ENCODE results near the gene FBLIM1. TPM values are rescaled to one million over a fixed set of nuclear protein-coding genes. Genes with fewer than 3 reads are reported as not detected.

FBLIM1 gene
- total and polyA plus RNA-seq, 9 donors: 17.3 to 41.4 (median 27.2) TPM

DNA sequence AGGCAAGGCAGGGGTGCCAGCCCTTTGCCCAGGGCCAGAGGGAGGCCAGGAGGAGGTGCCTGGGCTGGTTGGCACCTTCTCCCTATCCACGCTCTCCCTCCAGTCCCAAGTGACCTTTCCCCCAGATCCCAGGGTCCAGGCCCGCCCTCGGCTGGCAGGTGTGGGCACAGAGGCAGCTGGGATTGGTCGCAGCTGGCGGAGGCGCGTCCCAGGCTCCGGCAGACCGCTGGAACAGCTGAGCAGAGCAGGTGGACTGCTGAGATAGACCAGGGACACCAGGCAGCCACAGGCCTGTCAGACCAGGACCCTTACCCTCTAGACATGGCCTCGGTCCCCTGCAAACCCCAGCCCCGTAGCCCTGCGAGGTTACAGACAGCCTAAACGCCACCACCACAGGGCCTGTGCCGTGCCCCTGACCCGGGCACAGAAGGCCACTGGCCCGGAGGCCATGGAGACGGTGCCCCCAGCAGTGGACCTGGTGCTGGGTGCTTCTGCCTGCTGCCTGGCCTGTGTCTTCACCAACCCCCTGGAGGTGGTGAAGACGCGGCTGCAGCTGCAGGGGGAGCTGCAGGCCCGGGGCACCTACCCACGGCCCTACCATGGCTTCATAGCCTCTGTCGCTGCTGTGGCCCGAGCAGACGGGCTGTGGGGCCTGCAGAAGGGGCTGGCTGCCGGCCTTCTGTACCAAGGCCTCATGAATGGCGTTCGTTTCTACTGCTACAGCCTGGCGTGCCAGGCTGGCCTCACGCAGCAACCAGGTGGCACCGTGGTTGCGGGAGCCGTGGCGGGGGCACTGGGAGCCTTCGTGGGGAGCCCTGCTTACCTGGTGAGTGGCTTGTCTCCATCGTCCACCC lies 22.3 kb upstream of the FBLIM1 start, which contains the start of gene SLC25A34:
TSS of gene SLC25A34 (plus strand) at position 221 of the 854 bp plus-strand sequence. CDS start at position 449, 228 bp downstream.
- Histone ChIP-seq H3K4me1 (ENCODE audit: control insufficient read depth, insufficient read depth, low read length) (peaks cover 56% of the 10 kb centered on the region), H3K9me3 (replicated peaks; ENCODE audit: control insufficient read depth, low read depth, low read length) (no peaks in the 10 kb centered on the region), H3K27me3 (ENCODE audit: control insufficient read depth, insufficient read depth, low read length) (no peaks in the 10 kb centered on the region), H3K36me3 (ENCODE audit: control insufficient read depth, insufficient read depth, low read length) (peaks cover 43% of the 10 kb centered on the region), H3K27ac (ENCODE audit: low read length) (peak within 1 kb of the TSS; percentile 78), H3K4me3 (ENCODE audit: low read length) (no peak within 1 kb of the TSS)
- 68% methylated on average over 32 of the region's 35 CpGs for WGBS (ENCODE audit: insufficient coverage)
- DNase-seq: peak; percentile 88

DNA sequence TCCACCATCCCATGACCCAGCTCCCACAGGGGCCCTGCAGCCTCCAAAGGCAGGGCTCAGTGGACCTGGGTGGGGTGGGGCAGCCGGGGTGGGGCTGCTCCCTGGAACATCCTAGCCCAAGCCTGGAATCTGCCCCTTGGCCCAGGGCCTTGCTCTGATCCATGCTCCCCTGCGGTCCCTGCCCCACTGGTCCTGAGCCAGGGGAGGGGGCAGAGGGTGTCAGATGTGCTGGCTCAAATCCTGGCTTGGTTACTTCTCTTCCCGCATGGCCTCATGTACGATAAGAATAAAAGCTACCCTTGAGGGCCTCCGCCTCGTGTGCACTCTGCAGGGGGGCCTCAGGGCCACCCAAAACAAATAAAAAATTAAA lies 21.7 kb upstream of the FBLIM1 start:
- Histone ChIP-seq H3K4me3 (ENCODE audit: low read length) (no peak overlapping the region), H3K36me3 (ENCODE audit: control insufficient read depth, insufficient read depth, low read length) (peaks cover 37% of the 10 kb centered on the region), H3K27me3 (ENCODE audit: control insufficient read depth, insufficient read depth, low read length) (no peaks in the 10 kb centered on the region), H3K27ac (ENCODE audit: low read length) (peak overlapping the region; percentile 77), H3K9me3 (replicated peaks; ENCODE audit: control insufficient read depth, low read depth, low read length) (no peaks in the 10 kb centered on the region), H3K4me1 (ENCODE audit: control insufficient read depth, insufficient read depth, low read length) (peaks cover 61% of the 10 kb centered on the region)
- WGBS (ENCODE audit: insufficient coverage): 13% methylated on average over 1 of the region's 6 CpGs
- no peak for DNase-seq

DNA sequence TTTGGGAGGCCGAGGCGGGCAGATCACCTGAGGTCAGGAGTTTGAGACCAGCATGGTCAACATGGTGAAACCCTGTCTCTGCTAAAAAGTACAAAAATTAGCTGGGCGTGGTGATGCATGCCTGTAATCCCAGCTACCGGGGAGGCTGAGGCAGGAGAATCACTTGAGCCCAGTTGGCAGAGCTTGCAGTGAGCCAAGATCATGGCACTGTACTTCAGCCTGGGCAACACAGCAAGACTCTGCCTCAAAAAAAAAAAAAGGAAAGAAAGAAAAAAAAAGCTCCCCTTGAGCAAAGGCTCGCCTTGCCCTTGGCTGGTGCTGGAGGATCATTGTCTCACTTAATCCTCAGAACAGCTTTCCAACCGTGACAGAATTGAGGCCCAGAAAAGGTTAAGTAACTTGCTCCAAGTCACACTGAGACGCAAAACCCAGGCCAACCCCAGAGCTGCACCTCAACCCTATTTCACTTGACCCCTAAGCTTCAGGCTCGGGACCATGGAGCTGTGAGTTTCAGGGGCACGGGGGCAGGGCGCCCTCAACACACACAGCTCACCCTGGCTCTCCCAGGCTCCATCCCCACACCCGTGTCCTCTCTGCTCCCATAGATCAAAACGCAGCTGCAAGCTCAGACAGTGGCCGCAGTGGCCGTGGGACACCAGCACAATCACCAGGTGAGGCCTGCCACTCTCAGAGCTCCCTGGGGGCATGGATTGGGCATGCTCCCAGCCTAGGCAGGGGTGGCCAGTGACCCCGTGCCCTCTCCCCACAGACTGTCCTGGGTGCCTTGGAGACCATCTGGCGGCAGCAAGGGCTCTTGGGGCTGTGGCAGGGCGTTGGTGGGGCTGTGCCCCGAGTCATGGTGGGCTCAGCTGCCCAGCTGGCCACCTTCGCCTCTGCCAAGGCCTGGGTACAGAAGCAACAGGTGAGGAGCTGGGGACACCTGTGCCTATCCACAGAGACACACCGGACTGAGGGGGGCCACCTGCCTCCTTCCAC lies 21.0 kb upstream of the FBLIM1 start:
- Histone ChIP-seq H3K9me3 (replicated peaks; ENCODE audit: control insufficient read depth, low read depth, low read length) (no peaks in the 10 kb centered on the region), H3K27me3 (ENCODE audit: control insufficient read depth, insufficient read depth, low read length) (no peaks in the 10 kb centered on the region), H3K4me3 (ENCODE audit: low read length) (no peak overlapping the region), H3K36me3 (ENCODE audit: control insufficient read depth, insufficient read depth, low read length) (peaks cover 30% of the 10 kb centered on the region), H3K4me1 (ENCODE audit: control insufficient read depth, insufficient read depth, low read length) (peaks cover 61% of the 10 kb centered on the region), H3K27ac (ENCODE audit: low read length) (no peak overlapping the region)
- DNase-seq: no peak
- WGBS (ENCODE audit: insufficient coverage): 63% methylated on average over 17 of the region's 20 CpGs

DNA sequence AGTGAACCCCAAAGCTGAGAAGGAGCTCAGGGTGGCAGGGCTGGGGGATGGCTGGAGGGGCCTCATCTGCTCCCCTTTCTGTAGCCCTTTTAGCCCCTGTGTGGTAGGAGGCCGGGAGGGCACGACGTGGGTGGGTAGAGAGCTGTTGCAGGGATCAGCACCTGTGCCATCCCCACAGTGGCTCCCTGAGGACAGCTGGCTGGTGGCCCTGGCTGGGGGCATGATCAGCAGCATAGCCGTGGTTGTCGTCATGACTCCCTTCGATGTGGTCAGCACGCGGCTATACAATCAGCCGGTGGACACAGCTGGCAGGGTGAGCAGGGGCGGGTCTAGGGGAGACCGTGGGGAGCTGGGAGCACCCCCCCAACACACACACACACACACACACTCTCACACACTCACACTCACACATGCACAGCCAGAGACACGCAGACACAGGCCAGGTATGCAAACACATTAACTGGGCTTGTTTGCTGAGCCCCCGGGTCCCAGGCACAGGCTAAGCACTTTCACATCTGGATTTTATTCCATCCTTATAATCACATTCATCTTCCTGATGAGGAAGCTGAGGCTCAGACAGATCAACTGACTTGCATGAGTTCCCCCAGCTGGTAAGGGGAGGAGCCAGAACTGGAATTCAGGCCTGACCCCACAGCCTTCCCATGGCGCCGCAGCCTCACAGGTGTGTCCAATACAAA lies 20.0 kb upstream of the FBLIM1 start:
- Histone ChIP-seq H3K4me3 (ENCODE audit: low read length) (no peak overlapping the region), H3K4me1 (ENCODE audit: control insufficient read depth, insufficient read depth, low read length) (peaks cover 61% of the 10 kb centered on the region), H3K9me3 (replicated peaks; ENCODE audit: control insufficient read depth, low read depth, low read length) (no peaks in the 10 kb centered on the region), H3K36me3 (ENCODE audit: control insufficient read depth, insufficient read depth, low read length) (peaks cover 20% of the 10 kb centered on the region), H3K27me3 (ENCODE audit: control insufficient read depth, insufficient read depth, low read length) (no peaks in the 10 kb centered on the region), H3K27ac (ENCODE audit: low read length) (no peak overlapping the region)
- DNase-seq: no peak
- WGBS (ENCODE audit: insufficient coverage): 46% methylated on average over 6 of the region's 15 CpGs

DNA sequence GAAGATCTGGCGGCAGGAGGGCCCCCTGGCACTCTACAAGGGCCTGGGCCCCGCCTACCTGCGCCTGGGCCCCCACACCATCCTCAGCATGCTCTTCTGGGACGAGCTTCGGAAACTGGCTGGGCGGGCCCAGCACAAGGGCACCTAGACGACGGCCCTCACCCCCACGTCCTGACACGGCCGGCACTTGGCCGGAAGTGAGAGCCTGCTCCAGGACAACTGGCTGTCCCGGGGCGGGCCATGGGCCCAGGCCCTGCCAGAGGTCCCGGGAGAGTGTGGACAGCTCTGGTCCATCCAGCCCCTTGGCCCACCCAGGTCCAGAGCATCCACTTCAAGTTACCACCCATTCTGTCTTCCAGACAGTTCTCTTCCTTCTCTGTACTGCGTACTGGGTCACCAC lies 19.3 kb upstream of the FBLIM1 start:
- Histone ChIP-seq H3K4me1 (ENCODE audit: control insufficient read depth, insufficient read depth, low read length) (peaks cover 59% of the 10 kb centered on the region), H3K4me3 (ENCODE audit: low read length) (no peak overlapping the region), H3K27ac (ENCODE audit: low read length) (no peak overlapping the region)

DNA sequence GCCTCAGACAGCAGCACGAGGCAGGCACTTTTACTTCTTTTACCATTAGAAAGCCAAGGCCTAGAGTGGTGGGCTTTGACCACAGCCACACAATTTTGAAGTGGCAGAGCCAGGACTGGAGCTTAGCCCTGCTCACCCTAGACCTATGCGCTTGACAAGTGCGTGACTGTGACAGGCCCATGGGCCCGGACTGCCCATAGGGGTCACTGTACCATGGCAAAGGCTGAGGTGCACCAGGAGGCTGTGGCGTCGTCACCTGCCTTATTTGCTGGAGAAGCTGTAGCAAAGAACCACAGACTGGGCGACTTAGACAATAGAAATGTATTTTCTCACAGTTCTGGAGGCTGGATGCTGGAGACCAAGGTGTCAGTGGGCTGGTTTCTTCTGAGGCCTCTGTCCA lies 18.9 kb upstream of the FBLIM1 start:
- peaks cover 9% of the 10 kb centered on the region for H3K36me3 ChIP-seq (ENCODE audit: control insufficient read depth, insufficient read depth, low read length)
- peaks cover 54% of the 10 kb centered on the region for H3K4me1 ChIP-seq (ENCODE audit: control insufficient read depth, insufficient read depth, low read length)
- no peak overlapping the region for H3K27ac ChIP-seq (ENCODE audit: low read length)
- no peak overlapping the region for H3K4me3 ChIP-seq (ENCODE audit: low read length)
- H3K9me3 ChIP-seq (replicated peaks; ENCODE audit: control insufficient read depth, low read depth, low read length): no peaks in the 10 kb centered on the region
- WGBS (ENCODE audit: insufficient coverage): 79% methylated on average over 7 of the region's 7 CpGs
- DNase-seq: no peak
- H3K27me3 ChIP-seq (ENCODE audit: control insufficient read depth, insufficient read depth, low read length): no peaks in the 10 kb centered on the region

More for the DNA sequence above, 19.3 kb upstream of the FBLIM1 start:
- 72% methylated on average over 15 of the region's 16 CpGs for WGBS (ENCODE audit: insufficient coverage)
- DNase-seq: no peak
- H3K27me3 ChIP-seq (ENCODE audit: control insufficient read depth, insufficient read depth, low read length): no peaks in the 10 kb centered on the region
- H3K9me3 ChIP-seq (replicated peaks; ENCODE audit: control insufficient read depth, low read depth, low read length): no peaks in the 10 kb centered on the region
- H3K36me3 ChIP-seq (ENCODE audit: control insufficient read depth, insufficient read depth, low read length): peaks cover 14% of the 10 kb centered on the region

DNA sequence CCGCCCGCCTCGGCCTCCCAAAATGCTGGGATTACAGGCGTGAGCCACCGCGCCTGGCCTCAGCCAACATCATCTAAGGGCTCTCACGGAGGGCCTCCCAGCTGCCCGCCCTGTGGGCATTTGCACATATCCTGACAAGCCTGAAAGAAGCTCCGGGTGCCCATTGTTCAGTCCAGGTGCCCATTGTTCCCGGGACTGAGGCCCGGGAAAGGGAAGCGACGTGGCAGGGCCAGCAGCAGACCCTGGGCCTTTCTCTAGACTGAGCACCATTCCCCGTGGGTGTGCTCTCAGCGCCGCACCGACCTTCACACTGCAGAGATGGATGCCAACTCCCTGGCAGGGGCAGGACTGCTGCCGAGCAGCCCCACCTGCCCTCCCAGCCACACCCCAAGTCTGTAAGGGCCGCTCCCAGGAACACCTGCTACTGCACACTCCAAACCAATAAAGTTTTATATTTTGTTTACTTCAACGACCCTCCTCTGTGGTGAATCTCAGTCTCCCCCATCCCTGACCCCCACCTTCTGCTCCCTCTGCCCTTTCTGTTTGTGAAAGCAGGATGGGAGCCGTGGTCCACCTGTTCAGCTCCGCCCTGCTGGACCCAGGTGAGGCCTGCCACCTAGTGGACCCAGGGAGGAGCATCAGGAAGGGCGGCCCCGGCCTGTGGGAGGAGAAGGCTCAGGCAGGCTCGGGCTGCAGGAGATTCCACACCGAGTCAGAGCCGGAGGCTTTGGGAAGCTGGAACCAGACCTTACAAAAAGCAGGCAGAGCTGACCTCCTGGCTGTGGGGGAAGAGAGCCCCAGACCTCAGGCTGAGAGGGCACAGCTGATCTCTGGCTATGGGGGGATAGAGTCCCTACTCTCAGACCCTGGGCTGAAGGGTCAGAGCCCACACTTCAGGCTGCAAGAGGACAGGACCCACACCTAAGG lies 17.4 kb upstream of the FBLIM1 start:
- 56% methylated on average over 25 of the region's 27 CpGs for WGBS (ENCODE audit: insufficient coverage)
- H3K9me3 ChIP-seq (replicated peaks; ENCODE audit: control insufficient read depth, low read depth, low read length): no peaks in the 10 kb centered on the region
- DNase-seq: peak; percentile 66
- H3K27ac ChIP-seq (ENCODE audit: low read length): no peak overlapping the region
- H3K36me3 ChIP-seq (ENCODE audit: control insufficient read depth, insufficient read depth, low read length): peaks cover 3% of the 10 kb centered on the region
- H3K4me3 ChIP-seq (ENCODE audit: low read length): no peak overlapping the region
- no peaks in the 10 kb centered on the region for H3K27me3 ChIP-seq (ENCODE audit: control insufficient read depth, insufficient read depth, low read length)
- H3K4me1 ChIP-seq (ENCODE audit: control insufficient read depth, insufficient read depth, low read length): peaks cover 40% of the 10 kb centered on the region

DNA sequence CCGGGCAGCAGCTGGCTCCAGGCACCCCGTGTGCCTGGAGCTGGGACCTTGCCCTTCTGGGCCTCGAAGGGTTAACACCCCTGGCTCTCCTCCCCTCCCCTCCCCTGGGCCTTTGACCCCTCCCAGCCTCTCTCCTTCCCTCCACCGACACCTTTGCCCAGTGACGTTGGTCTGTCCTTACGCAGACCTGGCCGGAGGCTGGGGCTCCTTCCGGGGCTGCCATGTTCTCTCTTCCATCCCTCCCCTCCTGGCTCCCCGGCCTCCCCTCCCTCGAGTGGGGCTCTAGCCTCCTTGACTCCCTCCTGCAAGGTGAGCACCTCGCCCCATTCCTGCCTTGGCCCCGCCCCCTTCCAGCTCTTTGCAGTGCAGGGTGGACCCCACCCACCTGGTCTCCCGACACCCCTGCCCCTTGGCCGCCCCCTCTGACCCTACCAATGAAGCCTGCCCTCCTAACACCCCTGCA lies 16.2 kb upstream of the FBLIM1 start, which contains the start of gene TMEM82:
TSS of gene TMEM82 (plus strand) at position 161 of the 463 bp plus-strand sequence. CDS start at position 222, 61 bp downstream.
- 17% methylated on average over 14 of the region's 14 CpGs for WGBS (ENCODE audit: insufficient coverage)

More for the DNA sequence above, 16.2 kb upstream of the FBLIM1 start, which contains the start of gene TMEM82:
- Histone ChIP-seq H3K27me3 (ENCODE audit: control insufficient read depth, insufficient read depth, low read length) (no peaks in the 10 kb centered on the region), H3K4me1 (ENCODE audit: control insufficient read depth, insufficient read depth, low read length) (peaks cover 28% of the 10 kb centered on the region), H3K4me3 (ENCODE audit: low read length) (no peak within 1 kb of the TSS), H3K9me3 (replicated peaks; ENCODE audit: control insufficient read depth, low read depth, low read length) (no peaks in the 10 kb centered on the region), H3K36me3 (ENCODE audit: control insufficient read depth, insufficient read depth, low read length) (peaks cover 3% of the 10 kb centered on the region), H3K27ac (ENCODE audit: low read length) (no peak within 1 kb of the TSS)
- DNase-seq: no peak
